CD4-positive, alpha-beta T cell treated with Interleukin-12 subunit alpha and Interleukin-12 subunit beta, for 1 hour (primary cell): Measurements from ENCODE around the gene CYBC1.
"Not testable (repeated sequence)": the region's sequence is repeated elsewhere in the genome, so short reads cannot be mapped to it uniquely, and the experiment has no call there.

Experiments
- DNase-seq: peaks from one replicate; pipeline ENCODE4 v3.0.0-alpha.2; 2020

CYBC1 gene

GRCh38 chr17:82432017-82432416, 18.5 kb downstream of the CYBC1 start:
- no peak for DNase-seq

- DNase-seq: no peak
These were observed 20.7 kb downstream of the CYBC1 start for GRCh38 chr17:82429824-82430223.

- no peak for DNase-seq
These were observed 22.0 kb downstream of the CYBC1 start for GRCh38 chr17:82428546-82428945.

GRCh38 chr17:82424863-82425159, 25.7 kb downstream of the CYBC1 start:
- DNase-seq: no peak

- peak; percentile 61 for DNase-seq
These were observed 26.3 kb downstream of the CYBC1 start for GRCh38 chr17:82424001-82424862.

GRCh38 chr17:82419540-82419939, 31.0 kb downstream of the CYBC1 start:
- peak; percentile 26 for DNase-seq

- peak; percentile 89 for DNase-seq
These were observed 32.3 kb downstream of the CYBC1 start, which contains the start of the genes HEXD and OGFOD3 for GRCh38 chr17:82418001-82418986. Gene HEXD, plus strand, starts transcription at chr17:82418347. Its CDS starts 1,453 bp downstream, at chr17:82419800. Gene OGFOD3, minus strand, starts transcription at chr17:82418586. Its CDS starts 101 bp downstream, at chr17:82418485.

GRCh38 chr17:82416771-82417170, 33.8 kb downstream of the CYBC1 start:
- no peak for DNase-seq

GRCh38 chr17:82416264-82416663, 34.3 kb downstream of the CYBC1 start:
- DNase-seq: no peak

GRCh38 chr17:82415786-82416185, 34.8 kb downstream of the CYBC1 start:
- no peak for DNase-seq

GRCh38 chr17:82415336-82415735, 35.2 kb downstream of the CYBC1 start:
- DNase-seq: no peak

GRCh38 chr17:82414548-82415281, 35.8 kb downstream of the CYBC1 start:
- DNase-seq: peak; percentile 75

- no peak for DNase-seq
These were observed 37.7 kb downstream of the CYBC1 start for GRCh38 chr17:82412535-82413520.

GRCh38 chr17:82412081-82412480, 38.5 kb downstream of the CYBC1 start:
- not testable (repeated sequence) for DNase-seq

GRCh38 chr17:82411396-82412053, 39.0 kb downstream of the CYBC1 start:
- no peak for DNase-seq

- no peak for DNase-seq
These were observed 40.4 kb downstream of the CYBC1 start for GRCh38 chr17:82410014-82410716.

GRCh38 chr17:82408938-82409318, 41.6 kb downstream of the CYBC1 start:
- no peak for DNase-seq

GRCh38 chr17:82408288-82408937, 42.1 kb downstream of the CYBC1 start:
- DNase-seq: no peak

GRCh38 chr17:82407255-82407654, 43.3 kb downstream of the CYBC1 start:
- no peak for DNase-seq
